GM21360 (cell line): ENCODE data around the gene BCAN.

ENCODE experiments used
- ATAC-seq: cut with Tn5 transposase; IDR thresholded peaks from one replicate; pipeline ENCODE4 v1.9.1; 2021; ENCODE audit warnings: mild to moderate bottlenecking, moderate library complexity; ENCODE audit not compliant: unreplicated experiment

BCAN gene

DNA sequence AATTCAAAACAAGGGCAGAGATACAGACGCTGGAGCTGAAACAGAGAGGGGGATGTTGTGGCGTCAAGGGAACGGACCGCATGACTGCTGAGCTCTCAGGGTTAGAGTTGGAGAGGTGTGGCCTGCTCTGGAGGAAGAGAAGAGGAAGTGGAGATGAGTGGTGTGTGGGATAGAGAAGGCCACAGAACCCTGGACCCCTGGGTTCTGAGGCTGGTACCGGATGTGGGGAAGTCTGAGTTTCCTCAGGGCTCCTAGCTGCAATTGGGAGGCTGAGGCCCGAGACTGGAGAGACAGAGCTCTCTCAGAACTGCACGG, 1.8 kb downstream of the BCAN start:
- ATAC-seq, result no peak

DNA sequence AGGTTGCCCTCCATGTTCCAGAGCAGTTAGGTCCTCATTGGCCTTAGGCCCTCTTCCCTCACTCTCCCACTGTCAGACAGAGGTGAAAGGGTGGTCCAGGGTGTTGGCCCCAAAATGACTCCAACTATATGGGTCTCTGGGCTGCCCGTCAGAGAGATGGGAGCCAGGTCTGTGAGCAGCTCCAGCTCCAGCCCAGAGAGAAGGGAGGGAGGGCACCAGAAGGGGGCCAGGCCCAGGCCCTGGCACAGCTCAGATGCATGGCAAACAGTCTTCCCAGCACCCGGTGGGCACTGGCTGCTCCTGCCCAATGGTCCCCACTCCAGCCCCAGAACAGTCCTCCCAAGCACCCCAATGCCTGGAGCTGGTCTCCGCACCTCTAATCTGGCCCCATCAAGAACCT, 2.2 kb downstream of the BCAN start:
- no peak for ATAC-seq

DNA sequence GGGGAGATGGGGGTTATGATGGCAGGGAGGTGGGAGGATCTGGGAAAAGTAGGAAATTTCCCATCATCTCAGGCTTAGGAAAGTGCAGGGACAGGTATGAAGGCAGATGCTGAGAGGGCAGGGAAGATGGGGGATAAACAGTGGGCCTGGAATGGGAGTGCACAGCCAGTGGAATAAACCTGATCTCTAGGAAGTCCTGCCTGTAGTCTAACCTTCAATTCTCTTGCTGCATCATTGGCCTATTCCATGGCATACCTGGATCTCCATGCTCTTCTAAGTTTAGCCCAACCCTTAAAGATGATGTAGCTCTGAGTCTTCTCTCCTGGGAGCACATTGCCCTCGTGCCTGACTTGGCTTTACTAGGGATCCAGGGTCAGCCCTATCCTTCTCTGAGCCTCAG, 2.7 kb downstream of the BCAN start:
- no peak for ATAC-seq

DNA sequence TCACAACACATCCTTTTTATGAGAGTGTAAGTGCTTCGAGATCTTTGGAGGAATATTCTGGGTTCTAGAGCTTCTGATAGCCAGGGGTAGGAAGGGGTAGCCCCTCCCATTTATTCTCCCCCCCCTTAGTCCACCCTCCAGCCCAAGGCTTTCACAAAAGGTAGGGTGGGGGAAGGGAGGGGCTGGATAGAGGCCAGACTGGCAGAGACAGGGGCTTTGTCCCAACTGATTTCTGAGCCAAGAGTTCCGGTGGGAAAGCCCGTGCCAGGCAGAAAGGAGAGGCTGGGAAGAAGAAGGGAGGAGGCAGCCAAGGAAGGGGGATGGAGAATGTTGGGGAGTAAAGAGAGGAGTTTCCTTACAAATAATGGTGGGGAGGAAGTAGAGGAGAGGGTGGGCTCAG, 3.1 kb downstream of the BCAN start:
- no peak for ATAC-seq

DNA sequence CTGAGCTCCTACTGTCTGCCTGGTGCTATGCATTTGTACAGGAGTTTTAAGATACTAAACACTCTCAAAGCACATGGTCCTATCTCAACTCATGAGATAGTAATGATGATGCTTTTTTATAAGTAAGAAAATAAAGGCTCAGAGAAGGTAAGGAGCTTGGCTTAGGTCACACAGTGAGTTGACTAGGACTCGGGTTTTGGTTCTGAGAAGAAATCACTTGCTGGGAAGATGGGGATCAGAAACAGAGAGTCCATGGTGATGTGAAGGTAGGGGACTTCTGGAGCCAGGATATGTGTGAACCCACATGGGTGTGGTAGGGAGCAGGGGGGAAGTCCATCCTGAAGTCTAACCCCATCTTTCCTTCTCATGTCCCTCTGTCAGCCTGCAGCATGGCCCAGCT, 3.7 kb downstream of the BCAN start:
- no peak for ATAC-seq

DNA sequence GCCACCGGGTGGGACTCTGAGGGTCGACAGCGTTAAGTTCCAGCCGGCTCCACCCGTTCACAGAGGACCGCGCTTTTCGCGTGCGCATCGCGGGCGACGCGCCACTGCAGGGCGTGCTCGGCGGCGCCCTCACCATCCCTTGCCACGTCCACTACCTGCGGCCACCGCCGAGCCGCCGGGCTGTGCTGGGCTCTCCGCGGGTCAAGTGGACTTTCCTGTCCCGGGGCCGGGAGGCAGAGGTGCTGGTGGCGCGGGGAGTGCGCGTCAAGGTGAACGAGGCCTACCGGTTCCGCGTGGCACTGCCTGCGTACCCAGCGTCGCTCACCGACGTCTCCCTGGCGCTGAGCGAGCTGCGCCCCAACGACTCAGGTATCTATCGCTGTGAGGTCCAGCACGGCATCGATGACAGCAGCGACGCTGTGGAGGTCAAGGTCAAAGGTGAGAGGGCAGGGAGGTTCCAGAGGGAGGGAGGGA, 4.9 kb downstream of the BCAN start:
- no peak for ATAC-seq

DNA sequence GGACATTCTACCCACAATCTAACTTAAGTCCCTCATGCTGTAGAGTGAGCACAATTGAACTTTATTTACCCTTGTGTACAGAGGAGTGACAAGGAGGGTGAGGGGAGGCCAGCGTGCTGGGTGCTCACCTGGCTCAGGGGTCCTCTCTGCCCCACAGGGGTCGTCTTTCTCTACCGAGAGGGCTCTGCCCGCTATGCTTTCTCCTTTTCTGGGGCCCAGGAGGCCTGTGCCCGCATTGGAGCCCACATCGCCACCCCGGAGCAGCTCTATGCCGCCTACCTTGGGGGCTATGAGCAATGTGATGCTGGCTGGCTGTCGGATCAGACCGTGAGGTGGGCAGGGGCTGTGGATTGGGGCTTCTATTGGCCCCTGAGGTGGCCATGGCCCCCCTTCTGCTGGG, 5.4 kb downstream of the BCAN start:
- no peak for ATAC-seq

DNA sequence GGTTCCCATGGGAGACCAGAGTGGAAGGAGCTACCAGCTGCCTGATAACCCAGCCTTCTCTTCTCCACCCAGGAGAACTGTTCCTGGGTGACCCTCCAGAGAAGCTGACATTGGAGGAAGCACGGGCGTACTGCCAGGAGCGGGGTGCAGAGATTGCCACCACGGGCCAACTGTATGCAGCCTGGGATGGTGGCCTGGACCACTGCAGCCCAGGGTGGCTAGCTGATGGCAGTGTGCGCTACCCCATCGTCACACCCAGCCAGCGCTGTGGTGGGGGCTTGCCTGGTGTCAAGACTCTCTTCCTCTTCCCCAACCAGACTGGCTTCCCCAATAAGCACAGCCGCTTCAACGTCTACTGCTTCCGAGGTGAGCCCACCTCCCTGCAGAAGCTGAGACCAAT, 6.6 kb downstream of the BCAN start:
- ATAC-seq, result no peak

DNA sequence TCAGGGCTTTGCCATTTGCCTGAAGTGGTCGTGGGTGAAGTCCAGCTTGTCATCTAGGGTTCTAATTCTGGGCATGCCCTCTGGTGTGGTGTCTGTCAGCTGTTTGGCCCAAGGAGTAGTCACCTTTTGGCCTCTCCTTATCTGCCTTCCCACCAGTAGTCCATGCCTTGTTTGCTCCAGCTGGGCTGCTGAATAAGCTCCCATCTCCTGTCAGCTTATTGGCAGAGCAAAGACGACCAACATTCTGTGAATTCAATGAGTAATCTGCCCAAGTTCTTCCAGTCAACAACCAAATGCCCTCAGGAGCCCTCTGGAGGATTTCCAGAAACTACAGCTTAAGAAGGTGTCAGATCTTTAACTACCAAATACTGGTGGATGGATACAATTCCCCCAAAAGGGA, 7.0 kb downstream of the BCAN start:
- no peak for ATAC-seq

DNA sequence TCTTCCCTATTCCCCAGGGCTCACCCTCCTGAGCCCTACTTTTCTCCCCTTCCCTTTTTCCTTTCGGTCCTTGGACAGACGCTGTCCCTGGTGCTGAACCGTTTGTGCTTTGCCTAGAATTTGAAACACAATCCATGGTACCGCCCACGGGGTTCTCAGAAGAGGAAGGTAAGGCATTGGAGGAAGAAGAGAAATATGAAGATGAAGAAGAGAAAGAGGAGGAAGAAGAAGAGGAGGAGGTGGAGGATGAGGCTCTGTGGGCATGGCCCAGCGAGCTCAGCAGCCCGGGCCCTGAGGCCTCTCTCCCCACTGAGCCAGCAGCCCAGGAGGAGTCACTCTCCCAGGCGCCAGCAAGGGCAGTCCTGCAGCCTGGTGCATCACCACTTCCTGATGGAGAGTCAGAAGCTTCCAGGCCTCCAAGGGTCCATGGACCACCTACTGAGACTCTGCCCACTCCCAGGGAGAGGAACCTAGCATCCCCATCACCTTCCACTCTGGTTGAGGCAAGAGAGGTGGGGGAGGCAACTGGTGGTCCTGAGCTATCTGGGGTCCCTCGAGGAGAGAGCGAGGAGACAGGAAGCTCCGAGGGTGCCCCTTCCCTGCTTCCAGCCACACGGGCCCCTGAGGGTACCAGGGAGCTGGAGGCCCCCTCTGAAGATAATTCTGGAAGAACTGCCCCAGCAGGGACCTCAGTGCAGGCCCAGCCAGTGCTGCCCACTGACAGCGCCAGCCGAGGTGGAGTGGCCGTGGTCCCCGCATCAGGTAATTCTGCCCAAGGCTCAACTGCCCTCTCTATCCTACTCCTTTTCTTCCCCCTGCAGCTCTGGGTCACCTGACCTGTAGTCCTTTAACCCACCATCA, 10.4 kb downstream of the BCAN start:
- no peak for ATAC-seq

DNA sequence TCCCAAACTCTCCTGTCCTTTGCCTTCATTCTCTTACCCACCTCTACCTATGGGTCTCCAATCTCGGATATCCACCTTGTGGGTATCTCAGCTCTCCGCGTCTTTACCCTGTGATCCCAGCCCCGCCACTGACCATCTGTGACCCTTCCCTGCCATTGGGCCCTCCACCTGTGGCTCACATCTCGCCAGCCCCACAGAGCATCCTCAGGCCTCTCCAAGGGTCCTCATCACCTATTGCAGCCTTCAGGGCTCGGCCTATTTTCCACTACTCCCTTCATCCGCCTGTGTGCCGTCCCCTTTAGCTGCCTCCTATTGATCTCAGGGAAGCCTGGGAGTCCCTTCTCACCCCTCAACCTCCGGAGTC, 11.1 kb downstream of the BCAN start:
- no peak for ATAC-seq

DNA sequence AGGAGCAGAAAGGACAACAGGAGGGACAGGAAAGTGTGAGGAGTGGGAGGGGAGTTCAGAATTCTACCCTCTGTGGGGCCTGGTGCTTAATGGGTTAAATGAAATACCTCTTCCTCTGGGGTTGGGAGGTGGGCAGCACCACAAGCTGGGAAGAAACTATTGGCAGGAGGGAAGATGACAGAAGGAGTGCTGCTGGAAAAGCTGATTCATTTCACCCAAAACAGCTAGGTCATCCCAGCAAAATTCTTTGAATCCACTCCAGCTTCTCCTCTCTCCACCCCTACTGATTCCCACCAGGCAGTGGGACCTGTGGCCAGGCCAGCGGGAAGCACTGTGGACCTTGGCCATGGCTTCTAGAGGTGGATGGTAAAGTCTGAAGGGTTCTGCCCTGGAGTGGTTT, 12.8 kb downstream of the BCAN start:
- ATAC-seq, result no peak

DNA sequence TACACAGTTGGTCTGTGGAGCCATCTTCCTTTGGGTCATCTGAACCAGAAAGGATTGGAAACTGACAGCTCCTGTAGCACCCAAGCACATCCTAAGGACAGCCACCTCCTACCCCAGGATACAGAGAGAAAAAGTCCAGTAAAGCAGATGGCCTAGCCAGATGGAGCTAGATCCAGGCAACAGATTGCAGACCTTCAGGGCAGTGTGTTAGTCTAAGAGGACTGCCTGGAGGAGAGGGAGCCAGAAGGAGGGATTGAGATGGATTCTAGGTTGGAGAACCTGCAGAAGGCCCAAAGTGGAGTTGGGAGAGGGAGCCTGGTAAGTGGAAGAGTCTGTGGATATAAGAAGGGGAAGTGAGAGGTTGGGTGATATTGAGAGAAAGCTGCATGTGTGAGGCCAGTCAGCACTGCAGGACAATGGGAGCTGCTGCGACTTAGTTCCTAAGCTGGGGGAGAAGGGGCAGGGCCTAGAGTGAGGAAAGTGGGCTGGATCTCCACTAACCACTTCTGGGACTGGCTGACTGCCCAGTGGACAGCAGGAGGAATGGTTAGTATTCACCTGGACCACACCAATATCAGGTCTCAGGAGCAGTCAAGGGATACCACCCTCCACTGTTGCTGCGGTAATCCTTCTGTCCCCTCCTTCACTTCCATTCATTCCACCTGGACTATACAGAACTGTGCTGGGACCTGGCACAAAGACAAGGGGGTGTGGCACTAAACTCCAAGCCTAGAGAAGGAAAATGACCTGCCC, 13.4 kb downstream of the BCAN start:
- no peak for ATAC-seq

DNA sequence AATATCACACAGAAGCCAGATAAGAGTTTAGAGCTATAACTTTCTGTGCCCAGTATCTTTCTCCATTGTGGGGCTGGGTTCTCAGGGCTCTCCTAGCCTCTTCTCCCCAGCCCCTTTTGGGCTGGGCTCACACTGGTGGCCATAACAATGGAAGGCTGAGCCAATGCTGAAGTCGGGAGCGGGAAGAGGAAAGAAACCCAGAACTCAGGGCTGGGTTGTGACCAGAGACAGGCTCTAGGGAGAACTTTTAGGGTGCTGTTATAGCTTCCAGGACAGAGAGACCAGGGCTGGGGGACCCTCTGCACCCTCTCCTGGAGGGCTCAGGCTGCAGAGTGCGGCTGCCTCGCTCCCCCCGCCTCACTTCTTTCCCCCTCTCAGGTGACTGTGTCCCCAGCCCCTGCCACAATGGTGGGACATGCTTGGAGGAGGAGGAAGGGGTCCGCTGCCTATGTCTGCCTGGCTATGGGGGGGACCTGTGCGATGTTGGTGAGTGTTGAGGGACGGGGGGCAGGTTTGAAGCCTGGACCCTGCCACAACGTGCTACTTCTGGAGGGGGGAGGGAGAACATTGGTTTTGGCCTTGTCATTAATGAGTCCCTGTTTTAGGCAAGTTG, 14.1 kb downstream of the BCAN start:
- ATAC-seq, result no peak

DNA sequence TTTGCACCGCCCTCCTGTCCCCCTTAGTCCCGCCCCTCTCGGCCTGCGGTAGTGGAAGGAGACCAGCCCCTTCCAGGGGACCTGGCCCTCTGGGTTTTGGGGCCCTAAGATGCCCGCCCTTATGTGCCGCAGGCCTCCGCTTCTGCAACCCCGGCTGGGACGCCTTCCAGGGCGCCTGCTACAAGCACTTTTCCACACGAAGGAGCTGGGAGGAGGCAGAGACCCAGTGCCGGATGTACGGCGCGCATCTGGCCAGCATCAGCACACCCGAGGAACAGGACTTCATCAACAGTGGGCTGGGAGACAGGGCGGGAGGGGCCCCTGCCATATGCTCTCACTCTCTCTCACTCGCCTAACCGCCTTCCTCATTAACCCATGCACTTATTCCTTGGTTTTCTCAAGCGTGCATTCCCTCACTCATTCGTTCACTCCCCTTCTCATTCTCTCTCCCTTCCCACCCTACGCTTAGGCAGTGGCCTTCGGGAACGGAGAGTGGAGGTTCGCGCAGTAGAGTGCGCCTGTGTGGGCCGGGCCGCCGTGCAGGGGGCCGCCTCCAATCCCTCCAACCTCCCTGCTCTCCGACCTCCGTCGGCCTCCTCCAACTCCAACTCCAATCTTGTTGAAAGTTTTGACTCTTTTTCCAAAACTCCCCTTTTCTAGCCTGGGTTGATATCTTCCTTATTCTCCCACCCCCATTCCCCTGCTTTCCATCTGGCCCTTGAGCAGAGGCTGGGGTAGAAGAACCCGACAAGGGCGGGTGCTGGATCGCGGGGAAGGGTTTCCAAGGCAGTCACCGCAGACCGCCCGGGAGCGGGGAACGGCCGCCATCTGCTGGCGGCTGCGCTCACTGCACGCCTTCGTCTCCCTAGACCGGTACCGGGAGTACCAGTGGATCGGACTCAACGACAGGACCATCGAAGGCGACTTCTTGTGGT, 15.2 kb downstream of the BCAN start:
- ATAC-seq, result no peak

DNA sequence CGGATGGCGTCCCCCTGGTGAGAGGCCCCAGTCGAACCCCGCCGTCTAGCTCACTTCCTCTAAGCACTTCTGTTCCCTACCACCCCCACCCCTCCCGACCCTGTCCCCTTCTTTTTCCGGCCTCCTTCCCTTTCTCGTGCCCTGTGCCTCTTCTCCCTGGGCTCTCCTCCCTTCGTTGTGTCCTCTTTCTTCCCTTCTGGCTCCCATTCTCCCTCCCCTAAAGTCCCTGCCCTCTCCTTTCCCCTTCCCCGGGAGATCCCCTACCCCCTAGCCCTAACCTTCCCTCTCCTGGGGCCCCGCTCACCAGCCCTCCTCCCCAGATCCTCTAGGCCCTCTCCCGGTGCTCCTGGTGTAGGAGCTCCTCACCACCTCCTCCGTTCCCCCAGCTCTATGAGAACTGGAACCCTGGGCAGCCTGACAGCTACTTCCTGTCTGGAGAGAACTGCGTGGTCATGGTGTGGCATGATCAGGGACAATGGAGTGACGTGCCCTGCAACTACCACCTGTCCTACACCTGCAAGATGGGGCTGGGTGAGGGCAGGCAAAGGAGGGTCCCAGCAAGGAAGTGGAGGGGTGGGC, 15.9 kb downstream of the BCAN start:
- ATAC-seq, result no peak

DNA sequence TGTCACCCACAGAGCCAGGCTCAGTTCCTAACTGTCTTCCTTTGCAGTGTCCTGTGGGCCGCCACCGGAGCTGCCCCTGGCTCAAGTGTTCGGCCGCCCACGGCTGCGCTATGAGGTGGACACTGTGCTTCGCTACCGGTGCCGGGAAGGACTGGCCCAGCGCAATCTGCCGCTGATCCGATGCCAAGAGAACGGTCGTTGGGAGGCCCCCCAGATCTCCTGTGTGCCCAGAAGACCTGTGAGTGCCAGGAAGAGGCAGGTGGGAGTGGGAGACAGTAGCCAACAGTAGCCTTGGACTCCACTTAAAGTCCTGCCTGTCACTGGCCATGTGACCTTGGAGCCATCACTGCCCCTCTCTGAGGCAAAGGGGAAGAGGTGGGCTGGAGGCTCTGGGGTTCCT, 16.6 kb downstream of the BCAN start:
- ATAC-seq, result no peak

DNA sequence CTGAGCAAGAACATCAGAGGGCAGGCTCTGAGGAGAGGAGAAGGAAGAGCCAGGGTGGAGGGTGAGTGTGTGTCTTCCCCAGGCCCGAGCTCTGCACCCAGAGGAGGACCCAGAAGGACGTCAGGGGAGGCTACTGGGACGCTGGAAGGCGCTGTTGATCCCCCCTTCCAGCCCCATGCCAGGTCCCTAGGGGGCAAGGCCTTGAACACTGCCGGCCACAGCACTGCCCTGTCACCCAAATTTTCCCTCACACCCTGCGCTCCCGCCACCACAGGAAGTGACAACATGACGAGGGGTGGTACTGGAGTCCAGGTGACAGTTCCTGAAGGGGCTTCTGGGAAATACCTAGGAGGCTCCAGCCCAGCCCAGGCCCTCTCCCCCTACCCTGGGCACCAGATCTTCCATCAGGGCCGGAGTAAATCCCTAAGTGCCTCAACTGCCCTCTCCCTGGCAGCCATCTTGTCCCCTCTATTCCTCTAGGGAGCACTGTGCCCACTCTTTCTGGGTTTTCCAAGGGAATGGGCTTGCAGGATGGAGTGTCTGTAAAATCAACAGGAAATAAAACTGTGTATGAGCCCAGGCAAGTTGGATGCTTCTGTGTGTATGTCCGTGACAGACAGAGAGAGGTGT, 17.1 kb downstream of the BCAN start:
- ATAC-seq, result no peak

DNA sequence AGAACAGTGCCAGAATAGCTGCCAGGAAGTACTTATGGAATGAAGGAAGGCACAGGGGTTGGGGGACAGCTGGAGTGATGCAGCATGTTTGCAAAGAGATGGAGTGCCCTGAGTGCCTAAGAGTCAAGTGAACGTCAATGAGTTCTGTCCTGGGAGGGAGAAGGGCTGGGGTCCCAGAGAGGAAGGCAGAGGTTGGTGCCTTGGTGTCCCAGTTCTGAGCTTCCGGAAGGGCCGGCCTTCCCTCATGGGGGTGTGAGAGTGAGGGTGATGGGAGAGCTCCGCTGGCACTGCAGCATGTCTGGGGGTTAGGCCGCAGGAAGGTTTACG, 17.7 kb downstream of the BCAN start:
- no peak for ATAC-seq

DNA sequence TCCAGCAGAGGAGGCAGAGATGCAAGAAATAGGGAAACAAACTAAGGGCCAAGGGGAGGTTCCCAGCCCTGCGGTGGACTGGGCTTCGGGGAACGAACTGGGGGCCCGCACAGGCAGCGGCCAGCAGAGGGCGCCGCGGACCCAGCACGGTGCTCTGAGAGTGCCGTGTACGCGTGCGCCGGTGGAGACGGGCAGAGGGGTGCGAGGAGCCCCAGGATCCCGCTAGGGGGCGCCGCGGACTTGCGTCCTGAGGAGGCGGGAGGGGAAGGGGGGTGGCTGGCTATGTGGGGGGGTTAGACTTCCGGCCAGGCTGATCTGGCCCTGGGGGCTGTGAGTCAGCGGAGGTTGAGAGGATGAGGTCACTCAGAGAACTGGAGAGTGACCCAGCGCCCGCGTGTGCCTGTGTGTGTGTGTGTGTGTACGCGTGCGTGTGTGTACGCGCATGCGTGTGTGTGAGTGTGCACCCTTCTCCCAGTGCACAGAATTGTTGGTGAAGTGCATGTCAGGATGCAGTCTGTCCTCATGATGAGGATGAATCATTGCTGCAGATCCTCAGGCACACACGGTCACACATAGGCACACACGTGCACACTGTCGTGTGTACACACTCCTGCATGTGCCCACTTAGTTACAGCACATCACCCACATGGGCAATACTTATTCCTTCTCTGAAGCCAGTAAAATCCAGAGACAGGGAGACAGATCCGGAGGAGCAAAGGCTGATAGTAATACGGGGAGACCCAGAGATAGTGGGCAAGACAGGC, 18.3 kb downstream of the BCAN start:
- ATAC-seq, result peak; percentile 42
